SW480 (cell line): Measurements from ENCODE around the gene FXYD1.
A peak's percentile ranks its signal among the peaks of the same experiment; 100 is the strongest.
"Not testable (repeated sequence)": the region's sequence is repeated elsewhere in the genome, so short reads cannot be mapped to it uniquely, and the experiment has no call there.

Source experiments
- DNase-seq: peaks from one replicate; pipeline ENCODE4 v3.0.0-alpha.2; 2016; ENCODE audit warnings: low spot score

FXYD1 gene

GRCh38 chr19:35138305-35138892, at the start of gene FXYD1:
FXYD1 (plus strand) TSS chr19:35138824; CDS start chr19:35140080, 1,256 bp downstream.
- DNase-seq = no peak

- no peak for DNase-seq
Observed at GRCh38 chr19:35089554-35089953, 49.1 kb upstream of the FXYD1 start.

- DNase-seq = no peak
Observed at GRCh38 chr19:35090160-35090505, 48.5 kb upstream of the FXYD1 start.

- DNase-seq = peak; percentile 62
Observed at GRCh38 chr19:35090506-35091214, 48.0 kb upstream of the FXYD1 start.

GRCh38 chr19:35093430-35093829, 45.2 kb upstream of the FXYD1 start:
- no peak for DNase-seq

GRCh38 chr19:35093941-35094647, 44.5 kb upstream of the FXYD1 start:
- no peak for DNase-seq

- no peak for DNase-seq
Observed at GRCh38 chr19:35094656-35095055, 44.0 kb upstream of the FXYD1 start.

GRCh38 chr19:35095667-35096368, 42.8 kb upstream of the FXYD1 start:
- peak; percentile 47 for DNase-seq

- no peak for DNase-seq
Observed at GRCh38 chr19:35098413-35099049, 40.1 kb upstream of the FXYD1 start.

GRCh38 chr19:35099155-35099896, 39.3 kb upstream of the FXYD1 start:
- no peak for DNase-seq

GRCh38 chr19:35099897-35100275, 38.7 kb upstream of the FXYD1 start:
- DNase-seq = no peak

- DNase-seq = no peak
Observed at GRCh38 chr19:35100588-35101533, 37.8 kb upstream of the FXYD1 start.

GRCh38 chr19:35101949-35102348, 36.7 kb upstream of the FXYD1 start:
- not testable (repeated sequence) for DNase-seq

GRCh38 chr19:35103614-35104013, 35.0 kb upstream of the FXYD1 start:
- DNase-seq = not testable (repeated sequence)

GRCh38 chr19:35104361-35104760, 34.3 kb upstream of the FXYD1 start:
- DNase-seq = no peak

GRCh38 chr19:35105047-35105410, 33.6 kb upstream of the FXYD1 start:
- no peak for DNase-seq

- DNase-seq = no peak
Observed at GRCh38 chr19:35105411-35106290, 33.0 kb upstream of the FXYD1 start.

GRCh38 chr19:35106291-35106583, 32.4 kb upstream of the FXYD1 start:
- no peak for DNase-seq

- no peak for DNase-seq
Observed at GRCh38 chr19:35106898-35107541, 31.6 kb upstream of the FXYD1 start.
